Left ventricle myocardium inferior (tissue), 1 donor: ENCODE results near the gene IFRD2. TPM values are rescaled to one million over a fixed set of nuclear protein-coding genes. Genes with fewer than 3 reads are reported as not detected.
"Not testable (repeated sequence)": the region's sequence is repeated elsewhere in the genome, so short reads cannot be mapped to it uniquely, and the experiment has no call there.

Source experiments
- DNase-seq: peaks from one replicate; pipeline ENCODE4 v3.0.0-alpha.2; 2020
- H3K27ac ChIP-seq: fragments of 200-600 bp; replicated peaks from 2 replicates; pipeline ENCODE4 v1.8.0; 2021
- H3K27me3 ChIP-seq: fragments of 200-600 bp; 2 replicates; pipeline ENCODE4 v1.8.0; 2021; ENCODE audit warnings: low read depth
- H3K36me3 ChIP-seq: fragments of 200-600 bp; 2 replicates; pipeline ENCODE4 v1.8.0; 2021
- H3K4me1 ChIP-seq: fragments of 200-600 bp; 2 replicates; pipeline ENCODE4 v1.8.0; 2021
- H3K4me3 ChIP-seq: fragments of 200-600 bp; 2 replicates; pipeline ENCODE4 v1.8.0; 2021; ENCODE audit warnings: mild to moderate bottlenecking, moderate library complexity
- H3K9me3 ChIP-seq: fragments of 200-600 bp; replicated peaks from 2 replicates; pipeline ENCODE4 v1.8.0; 2021
- intact Hi-C: fragments of 100-400 bp; cut with micrococcal nuclease; formaldehyde crosslinking; loops from one replicate; pipeline ENCODE4 v1.11.0; 2022
- total RNA-seq: library from RNA; stranded (reverse); fragmentation: NEBNext Ultra II Directional; extraction: Animal tissue kit (Norgen Biotek cat#: 25700); gene quantifications from one replicate; pipeline ENCODE4 v1.2.1, GENCODE V29; 2021
- TF ChIP-seq, protein P1 (sequence below): fragments of 200-600 bp; IDR thresholded peaks from 2 replicates; pipeline ENCODE4 v1.8.0; 2021; ENCODE audit warnings: antibody characterized with exemption, mild to moderate bottlenecking, borderline replicate concordance
- donor health status: DM: no; HTN: yes; CAD: no; lungs with severe emphysema.

The IFRD2 gene
- total RNA-seq, 1 donor from 2014 or later, result 54.9 TPM

GRCh38 chr3:50274371-50275104 is 17.7 kb downstream of the IFRD2 start:
- H3K27me3 ChIP-seq, result peaks cover 31% of the 10 kb centered on the region
- H3K27ac ChIP-seq, result no peak overlapping the region
- intact Hi-C loops, result loop anchor here (5.0 to 10.0 kb wide), 2 partner anchors 47 to 80 kb away; partner anchors contain the start of gene GNAT1
- TF ChIP-seq, protein P1, sequence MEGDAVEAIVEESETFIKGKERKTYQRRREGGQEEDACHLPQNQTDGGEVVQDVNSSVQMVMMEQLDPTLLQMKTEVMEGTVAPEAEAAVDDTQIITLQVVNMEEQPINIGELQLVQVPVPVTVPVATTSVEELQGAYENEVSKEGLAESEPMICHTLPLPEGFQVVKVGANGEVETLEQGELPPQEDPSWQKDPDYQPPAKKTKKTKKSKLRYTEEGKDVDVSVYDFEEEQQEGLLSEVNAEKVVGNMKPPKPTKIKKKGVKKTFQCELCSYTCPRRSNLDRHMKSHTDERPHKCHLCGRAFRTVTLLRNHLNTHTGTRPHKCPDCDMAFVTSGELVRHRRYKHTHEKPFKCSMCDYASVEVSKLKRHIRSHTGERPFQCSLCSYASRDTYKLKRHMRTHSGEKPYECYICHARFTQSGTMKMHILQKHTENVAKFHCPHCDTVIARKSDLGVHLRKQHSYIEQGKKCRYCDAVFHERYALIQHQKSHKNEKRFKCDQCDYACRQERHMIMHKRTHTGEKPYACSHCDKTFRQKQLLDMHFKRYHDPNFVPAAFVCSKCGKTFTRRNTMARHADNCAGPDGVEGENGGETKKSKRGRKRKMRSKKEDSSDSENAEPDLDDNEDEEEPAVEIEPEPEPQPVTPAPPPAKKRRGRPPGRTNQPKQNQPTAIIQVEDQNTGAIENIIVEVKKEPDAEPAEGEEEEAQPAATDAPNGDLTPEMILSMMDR, result peak; percentile 78
- no peaks in the 10 kb centered on the region for H3K9me3 ChIP-seq
- peak; percentile 63 for DNase-seq
- peaks cover 57% of the 10 kb centered on the region for H3K4me1 ChIP-seq
- no peaks in the 10 kb centered on the region for H3K36me3 ChIP-seq
- peak overlapping the region; percentile 55 for H3K4me3 ChIP-seq

DNA sequence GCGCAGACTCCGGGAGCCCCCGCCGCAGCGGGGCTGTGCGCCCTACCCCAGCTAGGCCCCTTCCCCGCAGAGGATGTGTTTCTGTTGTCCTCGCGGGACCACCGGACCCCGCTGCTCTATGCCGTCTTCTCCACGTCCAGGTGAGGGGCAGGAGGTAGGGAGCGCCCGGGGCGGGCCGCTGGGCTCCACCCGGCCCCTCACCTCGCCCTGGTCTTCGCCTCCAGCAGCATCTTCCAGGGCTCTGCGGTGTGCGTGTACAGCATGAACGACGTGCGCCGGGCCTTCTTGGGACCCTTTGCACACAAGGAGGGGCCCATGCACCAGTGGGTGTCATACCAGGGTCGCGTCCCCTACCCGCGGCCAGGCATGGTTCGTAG is 18.6 kb downstream of the IFRD2 start:
- no peaks in the 10 kb centered on the region for H3K9me3 ChIP-seq
- no peak for DNase-seq
- no peak overlapping the region for H3K27ac ChIP-seq
- no peaks in the 10 kb centered on the region for H3K36me3 ChIP-seq
- intact Hi-C loops, result loop anchor here (5.0 to 10.0 kb wide), 2 partner anchors 46 to 79 kb away; partner anchors contain the start of gene GNAT1
- TF ChIP-seq, protein P1, result no peak
- H3K27me3 ChIP-seq, result peaks cover 31% of the 10 kb centered on the region
- peaks cover 57% of the 10 kb centered on the region for H3K4me1 ChIP-seq
- H3K4me3 ChIP-seq, result peak overlapping the region; percentile 55

DNA sequence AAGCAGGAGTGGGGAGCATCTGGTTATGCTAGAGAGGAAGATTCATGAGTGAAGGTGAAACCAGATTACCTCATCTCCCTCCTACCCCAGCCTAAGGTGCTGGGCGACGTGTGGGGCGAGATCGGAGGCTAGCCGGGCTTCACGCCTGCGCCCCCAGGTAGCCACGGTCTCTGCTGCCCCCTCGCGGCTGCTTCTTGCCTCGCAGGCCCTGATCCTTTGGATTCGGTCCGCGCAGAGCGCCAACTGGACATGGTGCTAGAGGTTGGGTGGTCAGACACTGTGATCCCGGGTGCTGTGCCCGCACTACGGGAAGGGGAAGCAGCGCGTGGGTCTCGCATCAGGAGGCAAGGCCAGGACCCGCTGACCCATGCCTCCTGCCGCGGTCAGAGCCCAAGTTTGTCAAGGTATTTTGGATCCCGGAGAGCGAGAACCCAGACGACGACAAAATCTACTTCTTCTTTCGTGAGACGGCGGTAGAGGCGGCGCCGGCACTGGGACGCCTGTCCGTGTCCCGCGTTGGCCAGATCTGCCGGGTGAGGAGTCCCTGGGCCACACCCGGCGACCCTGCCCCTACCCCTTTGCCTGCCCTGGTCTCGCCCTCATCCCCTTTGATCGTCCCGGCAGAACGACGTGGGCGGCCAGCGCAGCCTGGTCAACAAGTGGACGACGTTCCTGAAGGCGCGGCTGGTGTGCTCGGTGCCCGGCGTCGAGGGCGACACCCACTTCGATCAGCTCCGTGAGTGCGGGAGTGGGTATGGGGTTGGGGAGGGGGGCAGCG is 19.1 kb downstream of the IFRD2 start:
- intact Hi-C loops, result loop anchor here (5.0 to 10.0 kb wide), 2 partner anchors 46 to 78 kb away; partner anchors contain the start of gene GNAT1
- Histone ChIP-seq H3K9me3 (no peaks in the 10 kb centered on the region), H3K4me1 (peaks cover 57% of the 10 kb centered on the region), H3K27ac (peak overlapping the region; percentile 12), H3K36me3 (no peaks in the 10 kb centered on the region), H3K27me3 (peaks cover 31% of the 10 kb centered on the region), H3K4me3 (peak overlapping the region; percentile 55)
- TF ChIP-seq, protein P1, result peak; percentile 97
- DNase-seq, result peak; percentile 85

DNA sequence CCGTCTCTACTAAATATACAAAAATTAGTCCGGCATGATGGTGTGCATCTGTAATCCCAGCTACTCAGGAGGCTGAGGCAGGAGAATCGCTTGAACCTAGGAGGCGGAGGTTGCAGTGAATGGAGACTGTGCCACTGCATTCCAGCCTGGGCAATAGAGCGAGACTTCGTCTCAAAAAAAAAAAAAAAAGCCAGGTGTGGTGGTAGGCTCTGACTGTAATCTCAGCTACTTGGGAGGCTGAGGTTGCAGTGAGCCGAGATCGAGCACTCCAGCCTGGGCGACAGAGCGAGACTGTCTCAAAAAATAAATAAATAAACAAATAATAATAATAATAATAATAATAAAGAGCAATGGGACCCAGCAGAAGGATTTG is 19.7 kb downstream of the IFRD2 start:
- Histone ChIP-seq H3K27me3 (peaks cover 31% of the 10 kb centered on the region), H3K4me3 (peak overlapping the region; percentile 55), H3K4me1 (peaks cover 57% of the 10 kb centered on the region)
- intact Hi-C loops, result loop anchor here (5.0 to 10.0 kb wide), 2 partner anchors 45 to 78 kb away; partner anchors contain the start of gene GNAT1
- not testable (repeated sequence) for H3K9me3 ChIP-seq, DNase-seq, H3K27ac ChIP-seq, H3K36me3 ChIP-seq

DNA sequence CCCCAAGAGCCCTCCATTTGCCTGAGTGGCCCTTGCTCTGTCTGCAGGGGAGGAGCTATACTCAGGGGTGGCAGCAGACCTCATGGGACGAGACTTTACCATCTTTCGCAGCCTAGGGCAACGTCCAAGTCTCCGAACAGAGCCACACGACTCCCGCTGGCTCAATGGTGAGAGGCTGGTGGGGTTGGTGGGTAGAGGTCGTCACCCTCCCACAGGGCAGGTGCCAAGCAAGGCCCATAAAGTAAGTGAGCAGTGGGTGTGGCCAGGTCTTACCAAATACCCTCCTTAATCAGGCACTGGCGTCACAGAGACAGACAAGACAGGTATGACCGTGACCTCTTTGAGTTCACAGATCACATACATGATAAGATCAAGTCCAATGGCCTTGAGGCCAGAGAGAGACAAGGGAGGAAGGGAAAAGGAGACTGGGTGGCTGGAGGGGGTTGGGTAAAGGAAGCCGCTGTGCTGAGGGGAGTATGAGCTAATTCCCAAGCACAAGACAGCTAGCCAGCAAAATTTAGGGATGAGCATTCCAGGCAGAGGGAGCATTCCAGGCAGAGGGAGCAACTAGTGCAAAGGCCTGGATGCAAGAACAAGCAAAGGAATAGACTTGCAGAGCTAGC is 20.8 kb downstream of the IFRD2 start:
- DNase-seq, result no peak
- no peaks in the 10 kb centered on the region for H3K9me3 ChIP-seq
- intact Hi-C loops, result loop anchor here (5.0 to 10.0 kb wide), 2 partner anchors 44 to 77 kb away; partner anchors contain the start of gene GNAT1
- TF ChIP-seq, protein P1, result no peak
- no peak overlapping the region for H3K4me3 ChIP-seq
- no peaks in the 10 kb centered on the region for H3K36me3 ChIP-seq
- peaks cover 68% of the 10 kb centered on the region for H3K4me1 ChIP-seq
- H3K27me3 ChIP-seq, result peaks cover 28% of the 10 kb centered on the region
- no peak overlapping the region for H3K27ac ChIP-seq
